ENCODE data around the gene CYP2W1.

- TF ChIP-seq POLR2A (IDR thresholded peaks at IDR 0.05; ENCODE audit: low read depth, low read length) (no peak), POLR2AphosphoS5 (IDR thresholded peaks at IDR 0.05; ENCODE audit: low read depth, low read length) (no peak), TAF1 (IDR thresholded peaks at IDR 0.05; ENCODE audit: borderline replicate concordance, low read depth, low read length) (no peak)
These were observed 14.5 kb upstream of the CYP2W1 start for GRCh38 chr7:968205-969105.

All from GM12892 (cell line).